CD14-positive monocyte (primary cell): Measurements from ENCODE around the gene RASSF5. TPM values are rescaled to one million over a fixed set of nuclear protein-coding genes. Genes with fewer than 3 reads are reported as not detected.
A peak's percentile ranks its signal among the peaks of the same experiment; 100 is the strongest.

Source experiments
- DNase-seq, 3 donors: peaks; one replicate each; pipeline ENCODE4 v3.0.0-alpha.2; 2011 to 2022
- H2AFZ ChIP-seq: 2 replicates; pipeline ENCODE4 v1.6.0; 2012; ENCODE audit warnings: mild to moderate bottlenecking, low read depth, low read length, inconsistent platforms; ENCODE audit not compliant: insufficient read depth, poor library complexity, severe bottlenecking
- H3K27ac ChIP-seq, 2 donors: 1 replicate in 1 of 2; 2 replicates in 1 of 2; pipeline ENCODE4 v1.5.1; 2012 to 2013; ENCODE audit warnings: low read length in 2 of 2, control low read depth in 1 of 2, inconsistent platforms in 1 of 2, low read depth in 1 of 2, mild to moderate bottlenecking in 1 of 2
- H3K27me3 ChIP-seq, 2 donors: one replicate each; pipeline versions ENCODE4 v1.6.0 to v1.6.1; 2011 to 2013; ENCODE audit warnings: low read length in 2 of 2; ENCODE audit not compliant: control insufficient read depth in 2 of 2, insufficient read depth in 2 of 2
- H3K36me3 ChIP-seq, 2 donors: replicated peaks in 1 of 2; 1 replicate in 1 of 2; 2 replicates in 1 of 2; pipeline versions ENCODE4 v1.5.1 to v1.6.1; 2012 to 2013; ENCODE audit warnings: low read length in 2 of 2, control low read depth in 1 of 2, inconsistent platforms in 1 of 2, mild to moderate bottlenecking in 1 of 2; ENCODE audit not compliant: insufficient read depth in 2 of 2, control insufficient read depth in 1 of 2
- H3K4me1 ChIP-seq, 2 donors: 1 replicate in 1 of 2; 2 replicates in 1 of 2; pipeline versions ENCODE4 v1.5.1 to v1.6.1; 2012 to 2013; ENCODE audit warnings: low read length in 2 of 2, control low read depth in 1 of 2, inconsistent platforms in 1 of 2, mild to moderate bottlenecking in 1 of 2, moderate library complexity in 1 of 2; ENCODE audit not compliant: insufficient read depth in 2 of 2, control insufficient read depth in 1 of 2
- H3K4me2 ChIP-seq: replicated peaks from 2 replicates; pipeline ENCODE3; 2012; ENCODE audit warnings: low read length, moderate library complexity, mild to moderate bottlenecking; ENCODE audit not compliant: poor library complexity, severe bottlenecking; ENCODE audit errors: extremely low read depth
- H3K4me3 ChIP-seq, 3 experiments: fragments of 200-600 bp in 1 of 3; sonication (generic) in 1 of 3; replicated peaks in 1 of 3; 1 replicate in 2 of 3; 2 replicates in 1 of 3; pipeline ENCODE4 v1.5.1; 2011 to 2013; ENCODE audit warnings: low read length in 3 of 3, mild to moderate bottlenecking in 3 of 3, control low read depth in 2 of 3, low read depth in 2 of 3, inconsistent platforms in 1 of 3, moderate library complexity in 1 of 3
- H3K79me2 ChIP-seq: 2 replicates; pipeline ENCODE4 v1.6.0; 2012; ENCODE audit warnings: mild to moderate bottlenecking, control low read depth, inconsistent platforms, low read length, moderate library complexity; ENCODE audit not compliant: insufficient read depth
- H3K9ac ChIP-seq: 2 replicates; pipeline ENCODE4 v1.6.0; 2017; ENCODE audit warnings: low read length, mild to moderate bottlenecking; ENCODE audit not compliant: insufficient read depth, poor library complexity, severe bottlenecking
- H3K9me3 ChIP-seq, 2 donors: replicated peaks in 1 of 2; 1 replicate in 1 of 2; 2 replicates in 1 of 2; pipeline versions ENCODE4 v1.5.1 to v1.6.1; 2012 to 2013; ENCODE audit warnings: low read length in 2 of 2, control low read depth in 1 of 2; ENCODE audit not compliant: control insufficient read depth in 1 of 2, insufficient read depth in 1 of 2
- H4K20me1 ChIP-seq: 2 replicates; pipeline ENCODE4 v1.6.0; 2012; ENCODE audit warnings: mild to moderate bottlenecking, low read length, control low read depth, moderate library complexity; ENCODE audit not compliant: insufficient read depth
- H3K27ac Mint-ChIP-seq, 7 donors: one replicate each; pipeline ENCODE4 v1.8.0; 2020; ENCODE audit warnings: mild to moderate bottlenecking in 7 of 7, mixed read lengths in 7 of 7, moderate library complexity in 6 of 7, inconsistent platforms in 2 of 7
- H3K27me3 Mint-ChIP-seq, 3 donors: one replicate each; pipeline ENCODE4 v1.8.0; 2021 to 2022; ENCODE audit warnings: low read depth in 3 of 3, mild to moderate bottlenecking in 3 of 3, mixed read lengths in 3 of 3, moderate library complexity in 3 of 3, inconsistent platforms in 1 of 3
- H3K36me3 Mint-ChIP-seq, 2 donors: one replicate each; pipeline ENCODE4 v1.8.0; 2020; ENCODE audit warnings: mixed read lengths in 2 of 2, inconsistent platforms in 1 of 2, mild to moderate bottlenecking in 1 of 2
- H3K4me1 Mint-ChIP-seq: one replicate; pipeline ENCODE4 v1.8.0; 2020; ENCODE audit warnings: mild to moderate bottlenecking, mixed read lengths
- H3K4me3 Mint-ChIP-seq, 2 donors: one replicate each; pipeline ENCODE4 v1.8.0; 2020; ENCODE audit warnings: mild to moderate bottlenecking in 2 of 2, mixed read lengths in 2 of 2, moderate library complexity in 1 of 2
- H3K9me3 Mint-ChIP-seq, 7 donors: one replicate each; pipeline ENCODE4 v1.8.0; 2020 to 2022; ENCODE audit warnings: mixed read lengths in 7 of 7, mild to moderate bottlenecking in 6 of 7, moderate library complexity in 6 of 7, inconsistent platforms in 2 of 7
- CTCF ChIP-seq: fragments of 200-600 bp; IDR thresholded peaks from one replicate; pipeline ENCODE4 v1.8.0; 2022; ENCODE audit warnings: antibody characterized with exemption, mild to moderate bottlenecking
- WGBS: methylation state at CpG from one replicate; pipeline ENCODE4 v1.1.5; 2013; ENCODE audit warnings: missing lambda C conversion rate; ENCODE audit not compliant: insufficient coverage; 5-methylcytosine and 5-hydroxymethylcytosine counted together
- intact Hi-C, 2 donors: fragments of 100-400 bp; cut with micrococcal nuclease; formaldehyde crosslinking; loops; one replicate each; pipeline versions ENCODE4 v1.15.0 to v1.15.1; 2023
- polyA plus RNA-seq, 3 donors: library from polyadenylated mRNA; depleted of rRNA in 1 of 3; unstranded in 2 of 3; stranded (reverse) in 1 of 3; fragments of 300-500 nt in 2 of 3; fragments of >200 nt in 1 of 3; fragmentation: Illumina TruSeq in 2 of 3; gene quantifications; 1 replicate in 2 of 3; 2 replicates in 1 of 3; pipeline ENCODE4 v1.2.3, GENCODE V29; 2012 to 2021

RASSF5 gene
- polyA plus RNA-seq, 3 donors: 81.6 to 129 (median 127) TPM

DNA sequence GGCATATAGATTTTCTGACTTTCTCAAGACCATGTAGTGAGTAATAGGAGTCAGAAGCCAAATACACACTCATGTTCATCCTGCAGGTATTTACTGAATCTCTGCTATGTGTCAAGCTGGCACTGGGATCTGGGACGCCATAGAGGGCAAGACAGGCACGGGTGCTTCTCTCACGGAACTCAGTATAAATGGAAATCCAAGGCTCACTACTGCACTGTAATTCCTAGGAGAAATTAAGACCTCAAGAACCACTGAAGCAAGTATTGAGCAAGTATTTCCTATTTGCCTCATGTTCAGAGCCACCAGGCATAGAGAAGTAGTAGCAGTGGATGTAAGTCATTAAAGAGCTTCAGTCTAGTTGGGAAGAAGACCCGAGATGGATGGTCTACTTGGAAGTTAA lies 66.0 kb downstream of the RASSF5 start:
- peak overlapping the region in 1 of 2 donors; percentile 74 for H3K4me3 Mint-ChIP-seq
- H3K36me3 ChIP-seq: peaks cover 19 to 45% of the 10 kb centered on the region in 2 donors
- peaks cover 0 to 4% (median 0%) of the 10 kb centered on the region in 7 donors for H3K9me3 Mint-ChIP-seq
- 6% methylated on average over 4 of the region's 4 CpGs for WGBS
- H3K4me3 ChIP-seq: peak overlapping the region in 1 of 3 experiments; percentile 55
- H3K9ac ChIP-seq: no peak overlapping the region
- DNase-seq: peak in 2 of 3 donors; percentile 57 to 72
- H3K27ac ChIP-seq: peak overlapping the region; percentile 96 to 99
- TF ChIP-seq CTCF: no peak
- peaks cover 62 to 81% of the 10 kb centered on the region in 2 donors for H3K4me1 ChIP-seq
- H3K4me2 ChIP-seq: peak overlapping the region; percentile 63
- no peak overlapping the region for H2AFZ ChIP-seq
- H3K79me2 ChIP-seq: peaks cover 87% of the 10 kb centered on the region
- intact Hi-C loops: no loop called here
- H3K27me3 ChIP-seq: no peaks in the 10 kb centered on the region
- peaks cover 41% of the 10 kb centered on the region for H4K20me1 ChIP-seq
- peaks cover 64 to 80% of the 10 kb centered on the region in 2 donors for H3K36me3 Mint-ChIP-seq
- peaks cover 0 to 6% (median 0%) of the 10 kb centered on the region in 3 donors for H3K27me3 Mint-ChIP-seq
- H3K9me3 ChIP-seq: no peaks in the 10 kb centered on the region
- peaks cover 96% of the 10 kb centered on the region for H3K4me1 Mint-ChIP-seq
- peak overlapping the region; percentile 92 to 100 (median 98) for H3K27ac Mint-ChIP-seq

GRCh38 chr1:206573762-206574161 lies 66.4 kb downstream of the RASSF5 start:
- H3K27ac ChIP-seq: peak overlapping the region; percentile 96 to 99
- 100% methylated on average over 3 of the region's 4 CpGs for WGBS
- Mint-ChIP-seq H3K4me3 (peak overlapping the region in 1 of 2 donors; percentile 74), H3K27me3 (peaks cover 0 to 6% (median 0%) of the 10 kb centered on the region in 3 donors), H3K27ac (peak overlapping the region; percentile 97 to 100 (median 99)), H3K4me1 (peaks cover 96% of the 10 kb centered on the region), H3K9me3 (peaks cover 0 to 4% (median 0%) of the 10 kb centered on the region in 7 donors), H3K36me3 (peaks cover 69 to 80% of the 10 kb centered on the region in 2 donors)
- H4K20me1 ChIP-seq: peaks cover 36% of the 10 kb centered on the region
- peak overlapping the region; percentile 63 for H3K4me2 ChIP-seq
- H3K4me3 ChIP-seq: peak overlapping the region in 1 of 3 experiments; percentile 55
- peaks cover 15 to 41% of the 10 kb centered on the region in 2 donors for H3K36me3 ChIP-seq
- intact Hi-C loops: no loop called here
- peaks cover 87% of the 10 kb centered on the region for H3K79me2 ChIP-seq
- H3K4me1 ChIP-seq: peaks cover 66 to 82% of the 10 kb centered on the region in 2 donors
- DNase-seq: no peak
- H3K27me3 ChIP-seq: no peaks in the 10 kb centered on the region
- TF ChIP-seq CTCF: no peak
- H2AFZ ChIP-seq: no peak overlapping the region
- H3K9ac ChIP-seq: no peak overlapping the region
- no peaks in the 10 kb centered on the region for H3K9me3 ChIP-seq
